ENCODE data around the gene KRTAP19-8. TPM values are rescaled to one million over a fixed set of nuclear protein-coding genes. Genes with fewer than 3 reads are reported as not detected.

The KRTAP19-8 gene
- total RNA-seq, 1 donor from 2014 or later, result not detected

DNA sequence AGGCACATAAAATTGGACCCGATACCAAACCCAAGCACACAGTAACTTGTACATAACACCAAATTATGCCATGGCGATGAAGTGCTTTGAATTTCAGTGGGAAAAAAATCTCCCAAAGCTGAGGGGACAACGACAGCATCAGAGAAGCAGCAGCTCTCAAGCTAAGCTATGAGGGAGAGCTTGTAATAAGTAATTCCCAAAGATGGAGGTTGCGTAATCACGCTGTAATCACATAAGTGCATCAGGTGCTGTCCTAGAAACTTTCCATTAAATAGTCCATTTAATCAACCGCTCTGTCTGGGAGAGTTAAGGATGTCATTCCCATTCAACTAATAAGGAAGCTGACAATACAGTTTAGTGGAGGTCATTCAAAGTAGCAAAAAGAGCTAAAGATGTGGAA lies 37.6 kb upstream of the KRTAP19-8 start:
- peaks cover 19% of the 10 kb centered on the region for H3K27me3 Mint-ChIP-seq (ENCODE audit: low read depth)
- no peak overlapping the region for H3K4me3 Mint-ChIP-seq (ENCODE audit: unreplicated experiment)
- DNase-seq (ENCODE audit: low spot score), result no peak
- no peak for TF ChIP-seq CTCF (IDR thresholded peaks at IDR 0.05)
- H3K9me3 Mint-ChIP-seq (ENCODE audit: low read depth), result no peaks in the 10 kb centered on the region
- no peak overlapping the region for H3K27ac Mint-ChIP-seq (ENCODE audit: unreplicated experiment)
- H3K36me3 Mint-ChIP-seq (ENCODE audit: low read depth), result no peaks in the 10 kb centered on the region
- H3K4me1 Mint-ChIP-seq (ENCODE audit: low read depth), result no peaks in the 10 kb centered on the region

DNA sequence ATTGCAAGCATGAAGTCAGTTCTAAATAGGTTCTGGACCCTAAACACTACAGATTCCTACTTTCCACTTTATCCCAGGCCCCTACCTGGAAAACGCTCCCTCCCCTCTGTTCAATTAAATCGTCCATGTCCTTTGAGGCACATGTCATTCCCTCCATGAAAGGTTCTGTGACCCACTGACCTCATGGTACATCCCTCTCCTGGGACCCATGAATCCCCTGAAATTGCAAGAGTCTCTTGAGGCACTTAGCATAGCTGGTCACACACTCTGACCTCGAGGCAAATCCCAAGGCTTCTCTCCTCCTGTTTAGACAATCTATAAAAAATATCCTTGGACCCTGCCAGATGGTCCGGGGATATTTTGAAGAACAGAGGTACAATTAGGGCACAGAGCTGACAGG lies 34.3 kb upstream of the KRTAP19-8 start:
- Mint-ChIP-seq H3K4me3 (ENCODE audit: unreplicated experiment) (no peak overlapping the region), H3K36me3 (ENCODE audit: low read depth) (no peaks in the 10 kb centered on the region), H3K9me3 (ENCODE audit: low read depth) (no peaks in the 10 kb centered on the region), H3K27me3 (ENCODE audit: low read depth) (peaks cover 12% of the 10 kb centered on the region), H3K4me1 (ENCODE audit: low read depth) (no peaks in the 10 kb centered on the region), H3K27ac (ENCODE audit: unreplicated experiment) (no peak overlapping the region)
- no peak for DNase-seq (ENCODE audit: low spot score)
- TF ChIP-seq CTCF (IDR thresholded peaks at IDR 0.05), result no peak

DNA sequence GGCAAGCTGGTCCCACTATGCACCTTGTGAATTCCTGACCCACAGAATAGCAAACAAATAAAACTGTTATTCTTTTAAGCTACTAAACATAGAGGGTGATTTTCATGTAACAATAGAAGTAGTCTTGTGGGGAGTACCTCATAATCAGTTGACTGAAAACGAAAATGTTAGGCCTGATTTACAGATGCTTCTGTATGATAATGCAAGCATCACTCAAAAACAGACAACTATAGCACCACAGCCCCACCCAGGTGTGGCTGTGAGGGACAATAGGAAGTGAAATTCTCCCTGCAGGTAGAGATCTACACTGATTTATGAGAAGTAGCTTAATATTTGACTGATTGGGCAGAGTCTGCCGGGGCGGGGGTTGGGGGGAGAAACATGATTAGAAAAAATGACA lies 26.5 kb upstream of the KRTAP19-8 start:
- Mint-ChIP-seq H3K36me3 (ENCODE audit: low read depth) (no peaks in the 10 kb centered on the region), H3K4me1 (ENCODE audit: low read depth) (no peaks in the 10 kb centered on the region), H3K9me3 (ENCODE audit: low read depth) (no peaks in the 10 kb centered on the region), H3K27me3 (ENCODE audit: low read depth) (peaks cover 12% of the 10 kb centered on the region), H3K4me3 (ENCODE audit: unreplicated experiment) (no peak overlapping the region), H3K27ac (ENCODE audit: unreplicated experiment) (no peak overlapping the region)
- no peak for DNase-seq (ENCODE audit: low spot score)
- TF ChIP-seq CTCF (IDR thresholded peaks at IDR 0.05), result no peak

GRCh38 chr21:31052489-31053142 lies 14.3 kb upstream of the KRTAP19-8 start:
- Mint-ChIP-seq H3K4me1 (ENCODE audit: low read depth) (no peaks in the 10 kb centered on the region), H3K27me3 (ENCODE audit: low read depth) (peaks cover 3% of the 10 kb centered on the region), H3K9me3 (ENCODE audit: low read depth) (peaks cover 4% of the 10 kb centered on the region), H3K27ac (ENCODE audit: unreplicated experiment) (no peak overlapping the region), H3K36me3 (ENCODE audit: low read depth) (no peaks in the 10 kb centered on the region), H3K4me3 (ENCODE audit: unreplicated experiment) (no peak overlapping the region)
- DNase-seq (ENCODE audit: low spot score), result no peak
- no peak for TF ChIP-seq CTCF (IDR thresholded peaks at IDR 0.05)

GRCh38 chr21:31050577-31051157 lies 12.4 kb upstream of the KRTAP19-8 start:
- Mint-ChIP-seq H3K9me3 (ENCODE audit: low read depth) (no peaks in the 10 kb centered on the region), H3K36me3 (ENCODE audit: low read depth) (no peaks in the 10 kb centered on the region), H3K27ac (ENCODE audit: unreplicated experiment) (no peak overlapping the region), H3K4me3 (ENCODE audit: unreplicated experiment) (no peak overlapping the region), H3K4me1 (ENCODE audit: low read depth) (no peaks in the 10 kb centered on the region), H3K27me3 (ENCODE audit: low read depth) (peaks cover 3% of the 10 kb centered on the region)
- DNase-seq (ENCODE audit: low spot score), result no peak
- no peak for TF ChIP-seq CTCF (IDR thresholded peaks at IDR 0.05)

Data from chondrocyte (in vitro differentiated cells).